Measurements from ENCODE around the gene DHX57. TPM values are rescaled to one million over a fixed set of nuclear protein-coding genes. Genes with fewer than 3 reads are reported as not detected.

DHX57 gene
- total RNA-seq (10 to 100 TPM; 13.8 to 20.0 TPM), total RNA-seq (22.5 to 28.6 reads per million in 2 donors)

GRCh38 chr2:38875576-38876367, at the start of gene DHX57, which contains the start of gene MORN2:
Gene DHX57, minus strand, starts transcription at chr2:38875934. Its CDS starts 7,529 bp downstream, at chr2:38868405.
Gene MORN2, plus strand, starts transcription at chr2:38875976.
- ATAC-seq (peak; percentile 98), DNase-seq (peak; percentile 61 to 65 (median 62))
- Mint-ChIP-seq H3K27me3 (no peaks in the 10 kb centered on the region), H3K4me1 (peaks cover 22% of the 10 kb centered on the region), H3K27ac (peak within 1 kb of the TSS; percentile 99), H3K4me3 (peak within 1 kb of the TSS; percentile 97), H3K36me3 (ENCODE audit: low read depth) (no peaks in the 10 kb centered on the region)
- no peaks in the 10 kb centered on the region for H3K9me3 ChIP-seq (ENCODE audit: control insufficient read depth, low read length, poor library complexity, severe bottlenecking)

- Mint-ChIP-seq H3K27me3 (peaks cover 10% of the 10 kb centered on the region), H3K4me1 (peaks cover 2% of the 10 kb centered on the region), H3K27ac (no peak overlapping the region), H3K4me3 (no peak overlapping the region), H3K36me3 (ENCODE audit: low read depth) (no peaks in the 10 kb centered on the region)
- no peaks in the 10 kb centered on the region for H3K9me3 ChIP-seq (ENCODE audit: control insufficient read depth, low read length, poor library complexity, severe bottlenecking)
- DNase-seq (no peak), ATAC-seq (no peak)
Measured at GRCh38 chr2:38922902-38923301, 47.2 kb upstream of the DHX57 start.

DNA sequence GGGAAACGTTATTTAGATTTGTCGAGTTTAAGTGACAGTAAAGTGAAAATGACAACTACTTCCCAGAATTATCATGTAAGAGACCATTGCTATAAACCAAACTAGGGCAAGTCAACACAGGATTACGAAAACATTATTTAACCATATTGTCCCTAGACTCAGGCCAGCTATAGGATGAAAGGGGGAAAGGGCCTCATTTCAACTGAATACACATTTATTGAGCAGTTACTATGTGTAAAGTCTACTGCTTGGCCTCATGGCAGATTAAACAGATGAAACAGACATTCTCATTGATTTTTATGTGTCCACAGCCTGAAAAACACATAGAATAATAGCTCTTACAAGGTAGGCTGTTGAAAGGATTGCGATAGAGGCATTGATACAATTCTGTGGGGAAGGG, 46.7 kb upstream of the DHX57 start:
- DNase-seq = no peak
- H3K4me1 Mint-ChIP-seq = peaks cover 2% of the 10 kb centered on the region
- H3K36me3 Mint-ChIP-seq (ENCODE audit: low read depth) = no peaks in the 10 kb centered on the region
- H3K9me3 ChIP-seq (ENCODE audit: control insufficient read depth, low read length, poor library complexity, severe bottlenecking) = no peaks in the 10 kb centered on the region
- no peak overlapping the region for H3K4me3 Mint-ChIP-seq
- peaks cover 10% of the 10 kb centered on the region for H3K27me3 Mint-ChIP-seq
- no peak for ATAC-seq
- H3K27ac Mint-ChIP-seq = no peak overlapping the region

- ATAC-seq = no peak
- no peaks in the 10 kb centered on the region for H3K36me3 Mint-ChIP-seq (ENCODE audit: low read depth)
- no peak for DNase-seq
- no peaks in the 10 kb centered on the region for H3K9me3 ChIP-seq (ENCODE audit: control insufficient read depth, low read length, poor library complexity, severe bottlenecking)
- H3K4me1 Mint-ChIP-seq = peaks cover 11% of the 10 kb centered on the region
- H3K27me3 Mint-ChIP-seq = no peaks in the 10 kb centered on the region
- no peak overlapping the region for H3K27ac Mint-ChIP-seq
- H3K4me3 Mint-ChIP-seq = no peak overlapping the region
Measured at GRCh38 chr2:38912619-38913018, 36.9 kb upstream of the DHX57 start.

GRCh38 chr2:38911191-38911590, 35.5 kb upstream of the DHX57 start:
- no peaks in the 10 kb centered on the region for H3K9me3 ChIP-seq (ENCODE audit: control insufficient read depth, low read length, poor library complexity, severe bottlenecking)
- H3K36me3 Mint-ChIP-seq (ENCODE audit: low read depth) = no peaks in the 10 kb centered on the region
- H3K4me3 Mint-ChIP-seq = no peak overlapping the region
- peaks cover 11% of the 10 kb centered on the region for H3K4me1 Mint-ChIP-seq
- H3K27ac Mint-ChIP-seq = no peak overlapping the region
- no peak for ATAC-seq
- DNase-seq = no peak
- H3K27me3 Mint-ChIP-seq = no peaks in the 10 kb centered on the region

- no peak for DNase-seq
- H3K4me1 Mint-ChIP-seq = peaks cover 11% of the 10 kb centered on the region
- H3K36me3 Mint-ChIP-seq (ENCODE audit: low read depth) = no peaks in the 10 kb centered on the region
- H3K27me3 Mint-ChIP-seq = no peaks in the 10 kb centered on the region
- H3K9me3 ChIP-seq (ENCODE audit: control insufficient read depth, low read length, poor library complexity, severe bottlenecking) = no peaks in the 10 kb centered on the region
- H3K27ac Mint-ChIP-seq = no peak overlapping the region
- H3K4me3 Mint-ChIP-seq = no peak overlapping the region
- ATAC-seq = no peak
Measured at GRCh38 chr2:38909872-38910271, 34.1 kb upstream of the DHX57 start.

DNA sequence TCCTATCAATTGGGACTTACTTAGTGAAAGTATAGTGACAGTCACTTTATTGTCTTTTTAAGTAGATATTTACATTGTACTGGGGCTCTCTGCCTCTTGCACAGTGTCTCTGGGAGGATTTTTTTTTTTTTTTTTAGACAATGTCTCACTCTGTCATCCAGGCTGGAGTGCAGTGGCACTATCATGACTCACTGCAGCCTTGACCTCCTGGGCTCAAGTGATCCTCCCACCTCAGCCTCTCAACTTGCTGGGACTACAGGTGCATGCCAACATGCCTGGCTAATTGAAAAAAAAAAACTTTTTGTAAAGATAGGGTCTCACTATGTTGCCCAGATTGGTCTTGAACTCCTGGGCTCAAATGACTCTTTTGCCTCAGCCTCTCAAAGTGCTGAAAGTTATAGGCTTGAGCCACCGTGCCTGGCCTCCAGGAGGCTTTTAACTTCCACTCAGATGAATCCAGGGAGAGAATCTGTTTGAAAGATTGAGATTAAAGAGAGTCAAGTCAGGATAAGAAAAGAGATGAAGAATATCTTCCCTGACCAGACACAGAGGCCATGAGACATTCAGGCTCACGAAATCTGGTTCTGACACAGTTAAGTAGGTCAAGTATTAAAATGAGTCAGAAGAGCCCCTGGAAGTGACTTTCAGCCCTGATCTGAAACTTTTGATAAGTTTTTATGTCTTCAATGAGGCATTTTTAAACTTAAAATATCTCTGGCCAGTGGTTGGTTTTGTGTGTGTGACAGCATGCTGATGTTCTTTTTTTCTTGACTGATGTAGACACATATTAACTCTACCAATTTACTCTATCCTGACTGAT, 32.2 kb upstream of the DHX57 start:
- Mint-ChIP-seq H3K27me3 (no peaks in the 10 kb centered on the region), H3K4me3 (no peak overlapping the region), H3K36me3 (ENCODE audit: low read depth) (no peaks in the 10 kb centered on the region), H3K27ac (peak overlapping the region; percentile 63), H3K4me1 (peaks cover 11% of the 10 kb centered on the region)
- peak; percentile 67 for ATAC-seq
- no peak for DNase-seq
- no peaks in the 10 kb centered on the region for H3K9me3 ChIP-seq (ENCODE audit: control insufficient read depth, low read length, poor library complexity, severe bottlenecking)

GRCh38 chr2:38907242-38907641, 31.5 kb upstream of the DHX57 start:
- H3K4me3 Mint-ChIP-seq = no peak overlapping the region

GRCh38 chr2:38905251-38905650, 29.5 kb upstream of the DHX57 start:
- Mint-ChIP-seq H3K27ac (no peak overlapping the region), H3K4me3 (no peak overlapping the region), H3K36me3 (ENCODE audit: low read depth) (no peaks in the 10 kb centered on the region), H3K27me3 (no peaks in the 10 kb centered on the region), H3K4me1 (peaks cover 13% of the 10 kb centered on the region)
- ATAC-seq = no peak
- no peak for DNase-seq
- H3K9me3 ChIP-seq (ENCODE audit: control insufficient read depth, low read length, poor library complexity, severe bottlenecking) = no peaks in the 10 kb centered on the region

More at GRCh38 chr2:38907242-38907641, 31.5 kb upstream of the DHX57 start:
- H3K4me1 Mint-ChIP-seq = peaks cover 13% of the 10 kb centered on the region
- ATAC-seq (no peak), DNase-seq (no peak)
- no peaks in the 10 kb centered on the region for H3K36me3 Mint-ChIP-seq (ENCODE audit: low read depth)
- H3K27me3 Mint-ChIP-seq = no peaks in the 10 kb centered on the region
- H3K9me3 ChIP-seq (ENCODE audit: control insufficient read depth, low read length, poor library complexity, severe bottlenecking) = no peaks in the 10 kb centered on the region
- H3K27ac Mint-ChIP-seq = no peak overlapping the region

GRCh38 chr2:38900726-38901125, 25.0 kb upstream of the DHX57 start:
- Mint-ChIP-seq H3K27ac (no peak overlapping the region), H3K27me3 (peaks cover 13% of the 10 kb centered on the region), H3K36me3 (ENCODE audit: low read depth) (no peaks in the 10 kb centered on the region), H3K4me1 (peaks cover 2% of the 10 kb centered on the region), H3K4me3 (no peak overlapping the region)
- no peak for DNase-seq
- H3K9me3 ChIP-seq (ENCODE audit: control insufficient read depth, low read length, poor library complexity, severe bottlenecking) = no peaks in the 10 kb centered on the region
- no peak for ATAC-seq

GRCh38 chr2:38898256-38898655, 22.5 kb upstream of the DHX57 start:
- Mint-ChIP-seq H3K27ac (no peak overlapping the region), H3K27me3 (peaks cover 13% of the 10 kb centered on the region), H3K4me3 (no peak overlapping the region), H3K4me1 (peaks cover 5% of the 10 kb centered on the region), H3K36me3 (ENCODE audit: low read depth) (no peaks in the 10 kb centered on the region)
- ATAC-seq = no peak
- no peak for DNase-seq
- no peaks in the 10 kb centered on the region for H3K9me3 ChIP-seq (ENCODE audit: control insufficient read depth, low read length, poor library complexity, severe bottlenecking)

- ATAC-seq = no peak
- Mint-ChIP-seq H3K4me3 (no peak overlapping the region), H3K27me3 (peaks cover 11% of the 10 kb centered on the region), H3K27ac (no peak overlapping the region), H3K36me3 (ENCODE audit: low read depth) (no peaks in the 10 kb centered on the region), H3K4me1 (peaks cover 3% of the 10 kb centered on the region)
- no peak for DNase-seq
- no peaks in the 10 kb centered on the region for H3K9me3 ChIP-seq (ENCODE audit: control insufficient read depth, low read length, poor library complexity, severe bottlenecking)
Measured at GRCh38 chr2:38892819-38893218, 17.1 kb upstream of the DHX57 start.

- Mint-ChIP-seq H3K4me3 (no peak within 1 kb of the TSS), H3K4me1 (peaks cover 3% of the 10 kb centered on the region), H3K36me3 (ENCODE audit: low read depth) (no peaks in the 10 kb centered on the region), H3K27ac (no peak within 1 kb of the TSS), H3K27me3 (no peaks in the 10 kb centered on the region)
- ATAC-seq = no peak
- DNase-seq = no peak
- no peaks in the 10 kb centered on the region for H3K9me3 ChIP-seq (ENCODE audit: control insufficient read depth, low read length, poor library complexity, severe bottlenecking)
Measured at GRCh38 chr2:38889575-38889974, 13.8 kb upstream of the DHX57 start, which contains the start of gene ARHGEF33. Gene ARHGEF33, plus strand, starts transcription at chr2:38889875. Its CDS starts 29,573 bp downstream, at chr2:38919448.
